ENCODE results near the gene PID1.

The PID1 gene

GRCh38 chr2:229060147-229060546 lies 210.9 kb downstream of the PID1 start:
- no peak for DNase-seq

- DNase-seq, result no peak
Observed at GRCh38 chr2:229059331-229060033, 211.6 kb downstream of the PID1 start.

- no peak for DNase-seq
Observed at GRCh38 chr2:229057976-229058553, 213.0 kb downstream of the PID1 start.

- no peak for DNase-seq
Observed at GRCh38 chr2:229054311-229054710, 216.8 kb downstream of the PID1 start.

GRCh38 chr2:229051798-229052197 lies 219.3 kb downstream of the PID1 start:
- no peak for DNase-seq

- no peak for DNase-seq
Observed at GRCh38 chr2:229050133-229050532, 221.0 kb downstream of the PID1 start.

GRCh38 chr2:229048134-229048533 lies 223.0 kb downstream of the PID1 start:
- no peak for DNase-seq

- no peak for DNase-seq
Observed at GRCh38 chr2:229045671-229046070, 225.4 kb downstream of the PID1 start.

- no peak for DNase-seq
Observed at GRCh38 chr2:229044581-229044980, 226.5 kb downstream of the PID1 start.

GRCh38 chr2:229043681-229044080 lies 227.4 kb downstream of the PID1 start:
- DNase-seq, result no peak

- no peak for DNase-seq
Observed at GRCh38 chr2:229042349-229042748, 228.7 kb downstream of the PID1 start.

GRCh38 chr2:229041691-229042090 lies 229.4 kb downstream of the PID1 start:
- no peak for DNase-seq

GRCh38 chr2:229037621-229038020 lies 233.5 kb downstream of the PID1 start:
- no peak for DNase-seq

- DNase-seq, result no peak
Observed at GRCh38 chr2:229033816-229034215, 237.3 kb downstream of the PID1 start.

- no peak for DNase-seq
Observed at GRCh38 chr2:229032608-229033234, 238.4 kb downstream of the PID1 start.

GRCh38 chr2:229027353-229028105 lies 243.6 kb downstream of the PID1 start:
- no peak for DNase-seq

- no peak for DNase-seq
Observed at GRCh38 chr2:229025653-229026052, 245.4 kb downstream of the PID1 start.

- DNase-seq, result no peak
Observed at GRCh38 chr2:229022652-229023051, 248.4 kb downstream of the PID1 start.

- DNase-seq, result no peak
Observed at GRCh38 chr2:229022071-229022470, 249.0 kb downstream of the PID1 start.

- no peak for DNase-seq
Observed at GRCh38 chr2:229009816-229010215, 261.3 kb downstream of the PID1 start.

- DNase-seq, result no peak
Observed at GRCh38 chr2:229003256-229003655, 267.8 kb downstream of the PID1 start.

- DNase-seq, result no peak
Observed at GRCh38 chr2:229001196-229001595, 269.9 kb downstream of the PID1 start.

- DNase-seq, result no peak
Observed at GRCh38 chr2:228999326-228999725, 271.8 kb downstream of the PID1 start.

- no peak for DNase-seq
Observed at GRCh38 chr2:228988786-228989185, 282.3 kb downstream of the PID1 start.

Measured in KG1 (cell line).